ENCODE data around the gene RNGTT. TPM values are rescaled to one million over a fixed set of nuclear protein-coding genes. Genes with fewer than 3 reads are reported as not detected.

Gene RNGTT
- total RNA-seq, 4 donors from 2014 or later = 12.2 to 17.5 (median 14.6) TPM

- Histone ChIP-seq H3K27me3 (no peaks in the 10 kb centered on the region), H3K27ac (no peak overlapping the region), H3K4me1 (peaks cover 0 to 6% (median 0%) of the 10 kb centered on the region in 3 donors), H3K36me3 (peaks cover 0 to 5% of the 10 kb centered on the region in 2 donors), H3K4me3 (no peak overlapping the region), H3K9me3 (no peaks in the 10 kb centered on the region)
- whole genome bisulfite sequencing, 2 donors (ENCODE audit: low coverage in 1 of 2) = 93 to 100% methylated on average over 7 of the region's 7 CpGs
- no peak for ATAC-seq
- TF ChIP-seq POLR2AphosphoS5 (IDR thresholded peaks at IDR 0.05) (no peak), CTCF (IDR thresholded peaks at IDR 0.05) (no peak), EP300 (IDR thresholded peaks at IDR 0.05) (no peak), POLR2A (IDR thresholded peaks at IDR 0.05) (no peak)
These were observed 85.5 kb downstream of the RNGTT start for GRCh38 chr6:88877893-88878292.

GRCh38 chr6:88872962-88873361 is 90.5 kb downstream of the RNGTT start:
- ATAC-seq = no peak
- Histone ChIP-seq H3K9me3 (no peaks in the 10 kb centered on the region), H3K36me3 (no peaks in the 10 kb centered on the region), H3K4me1 (peaks cover 0 to 15% (median 0%) of the 10 kb centered on the region in 3 donors), H3K4me3 (no peak overlapping the region), H3K27ac (no peak overlapping the region), H3K27me3 (no peaks in the 10 kb centered on the region)
- no peak for TF ChIP-seq CTCF (IDR thresholded peaks at IDR 0.05)
- TF ChIP-seq POLR2A (IDR thresholded peaks at IDR 0.05) = no peak
- no peak for TF ChIP-seq EP300 (IDR thresholded peaks at IDR 0.05)
- TF ChIP-seq POLR2AphosphoS5 (IDR thresholded peaks at IDR 0.05) = no peak
- 38% methylated on average over 1 of the region's 1 CpG; no CpG with 5 or more reads in 1 of the 2 donors for WGBS, 2 donors (ENCODE audit: low coverage in 1 of 2)

- Histone ChIP-seq H3K4me3 (no peak overlapping the region), H3K4me1 (peaks cover 0 to 15% (median 0%) of the 10 kb centered on the region in 3 donors), H3K27ac (no peak overlapping the region), H3K9me3 (no peaks in the 10 kb centered on the region), H3K36me3 (no peaks in the 10 kb centered on the region), H3K27me3 (no peaks in the 10 kb centered on the region)
- ATAC-seq = no peak
- WGBS, 2 donors (ENCODE audit: low coverage in 1 of 2) = 64 to 74% methylated on average over 3 of the region's 3 CpGs
- TF ChIP-seq POLR2A (IDR thresholded peaks at IDR 0.05) = no peak
- TF ChIP-seq CTCF (IDR thresholded peaks at IDR 0.05) = no peak
- TF ChIP-seq POLR2AphosphoS5 (IDR thresholded peaks at IDR 0.05) = no peak
- no peak for TF ChIP-seq EP300 (IDR thresholded peaks at IDR 0.05)
These were observed 91.9 kb downstream of the RNGTT start for GRCh38 chr6:88871498-88871897.

- Histone ChIP-seq H3K9me3 (no peaks in the 10 kb centered on the region), H3K4me1 (peaks cover 0 to 15% (median 0%) of the 10 kb centered on the region in 3 donors), H3K4me3 (no peak overlapping the region), H3K27ac (no peak overlapping the region), H3K36me3 (no peaks in the 10 kb centered on the region), H3K27me3 (no peaks in the 10 kb centered on the region)
- no peak for ATAC-seq
- peak; percentile 45 to 66 (median 54) for TF ChIP-seq CTCF (IDR thresholded peaks at IDR 0.05)
- TF ChIP-seq POLR2AphosphoS5 (IDR thresholded peaks at IDR 0.05) = no peak
- 0% methylated on average over 1 of the region's 1 CpG for WGBS, 2 donors (ENCODE audit: low coverage in 1 of 2)
These were observed 92.6 kb downstream of the RNGTT start for GRCh38 chr6:88870717-88871330.

- WGBS, 2 donors (ENCODE audit: low coverage in 1 of 2) = 42 to 75% methylated on average over 1 of the region's 1 CpG
- H3K27ac ChIP-seq = no peak overlapping the region
- TF ChIP-seq CTCF (IDR thresholded peaks at IDR 0.05) = no peak
- TF ChIP-seq POLR2A (IDR thresholded peaks at IDR 0.05) = no peak
- TF ChIP-seq POLR2AphosphoS5 (IDR thresholded peaks at IDR 0.05) = no peak
- TF ChIP-seq EP300 (IDR thresholded peaks at IDR 0.05) = no peak
- no peak for ATAC-seq
- peaks cover 0 to 15% (median 0%) of the 10 kb centered on the region in 3 donors for H3K4me1 ChIP-seq
- H3K4me3 ChIP-seq = no peak overlapping the region
- H3K27me3 ChIP-seq = no peaks in the 10 kb centered on the region
- no peaks in the 10 kb centered on the region for H3K9me3 ChIP-seq
- H3K36me3 ChIP-seq = no peaks in the 10 kb centered on the region
These were observed 94.0 kb downstream of the RNGTT start for GRCh38 chr6:88869263-88870020.
